ENCODE data around the gene THOC6.
"Not testable (repeated sequence)": the region's sequence is repeated elsewhere in the genome, so short reads cannot be mapped to it uniquely, and the experiment has no call there.

Gene THOC6

GRCh38 chr16:3071655-3072054 lies 47.8 kb downstream of the THOC6 start:
- ChIA-PET CTCF (interaction anchor here (1.8 kb wide), 1 partner anchor 13 kb away, joined by 4 read pairs; no protein-coding TSS in a partner anchor), POLR2A (ENCODE audit: low non-redundant PET) (no interaction called here)
- DNase-seq (ENCODE audit: low spot score) = no peak
- no peak for TF ChIP-seq CTCF (conservative IDR thresholded peaks at IDR 0.05; ENCODE audit: low read depth)
- no peak overlapping the region for H3K27ac ChIP-seq

DNA sequence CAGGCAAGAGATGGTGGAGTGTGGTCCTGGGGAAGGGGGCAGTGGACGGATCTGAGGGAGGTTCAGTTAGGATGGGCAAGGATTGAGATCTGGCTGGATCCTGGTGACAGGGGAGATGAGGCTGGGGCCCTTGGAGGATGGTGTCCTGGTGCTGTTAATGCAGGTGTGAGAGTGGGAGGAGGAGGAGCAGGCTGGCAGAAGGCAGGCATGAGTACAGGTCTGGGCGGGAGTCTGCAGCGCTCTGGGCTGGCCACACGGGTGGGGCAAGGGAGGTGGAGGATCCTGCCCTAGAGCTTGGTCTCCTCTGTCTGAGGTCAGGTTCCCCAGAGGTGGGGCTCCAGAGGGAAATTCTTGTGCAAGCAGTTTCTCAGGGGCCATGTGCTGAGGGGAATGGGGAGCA lies 48.3 kb downstream of the THOC6 start:
- POLR2A ChIA-PET (ENCODE audit: low non-redundant PET); H3K27ac ChIP-seq; DNase-seq (ENCODE audit: low spot score): not testable (repeated sequence)
- CTCF ChIA-PET = interaction anchor here (1.8 kb wide), 1 partner anchor 14 kb away, joined by 4 read pairs; no protein-coding TSS in a partner anchor

DNA sequence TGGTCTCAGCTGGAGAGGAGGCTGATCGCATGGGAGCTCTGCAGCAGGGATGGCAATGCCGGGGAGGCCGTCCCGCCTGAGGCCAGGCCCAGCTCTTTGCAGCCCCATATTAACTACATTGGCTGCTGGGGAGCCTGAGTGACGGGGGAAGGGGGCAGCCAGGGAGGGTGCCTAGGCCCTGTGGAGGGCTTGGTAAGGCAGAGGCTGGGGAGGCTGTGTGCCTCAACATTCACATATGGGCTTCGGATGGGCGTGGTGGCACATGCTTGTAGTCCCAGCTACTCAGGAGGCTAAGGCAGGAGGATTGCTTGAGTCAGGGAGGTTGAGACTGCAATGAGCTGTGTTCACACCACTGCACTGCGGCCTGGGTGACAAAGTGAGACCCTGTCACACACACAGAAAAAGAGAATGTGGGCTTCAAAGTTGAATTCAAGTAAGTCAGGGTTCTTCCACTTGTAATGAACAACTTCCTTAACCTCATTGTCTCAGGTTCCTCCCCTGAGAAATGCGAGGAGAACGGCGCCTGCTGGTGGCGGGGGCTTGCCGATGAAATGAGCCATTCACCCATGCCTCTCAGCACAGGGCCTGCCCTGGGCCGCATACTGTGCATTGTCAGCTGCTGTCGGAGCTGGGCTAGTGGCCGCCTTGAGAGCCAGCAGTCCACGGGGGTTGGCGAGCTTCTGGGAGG lies 48.9 kb downstream of the THOC6 start:
- POLR2A ChIA-PET (ENCODE audit: low non-redundant PET); DNase-seq (ENCODE audit: low spot score); CTCF ChIA-PET; H3K27ac ChIP-seq: not testable (repeated sequence)

- no peak for TF ChIP-seq CTCF (conservative IDR thresholded peaks at IDR 0.05; ENCODE audit: low read depth)
- POLR2A ChIA-PET (ENCODE audit: low non-redundant PET) = no interaction called here
- no peak overlapping the region for H3K27ac ChIP-seq
- DNase-seq (ENCODE audit: low spot score) = no peak
- CTCF ChIA-PET = no interaction called here
Observed at GRCh38 chr16:3073448-3073847, 49.6 kb downstream of the THOC6 start.

DNA sequence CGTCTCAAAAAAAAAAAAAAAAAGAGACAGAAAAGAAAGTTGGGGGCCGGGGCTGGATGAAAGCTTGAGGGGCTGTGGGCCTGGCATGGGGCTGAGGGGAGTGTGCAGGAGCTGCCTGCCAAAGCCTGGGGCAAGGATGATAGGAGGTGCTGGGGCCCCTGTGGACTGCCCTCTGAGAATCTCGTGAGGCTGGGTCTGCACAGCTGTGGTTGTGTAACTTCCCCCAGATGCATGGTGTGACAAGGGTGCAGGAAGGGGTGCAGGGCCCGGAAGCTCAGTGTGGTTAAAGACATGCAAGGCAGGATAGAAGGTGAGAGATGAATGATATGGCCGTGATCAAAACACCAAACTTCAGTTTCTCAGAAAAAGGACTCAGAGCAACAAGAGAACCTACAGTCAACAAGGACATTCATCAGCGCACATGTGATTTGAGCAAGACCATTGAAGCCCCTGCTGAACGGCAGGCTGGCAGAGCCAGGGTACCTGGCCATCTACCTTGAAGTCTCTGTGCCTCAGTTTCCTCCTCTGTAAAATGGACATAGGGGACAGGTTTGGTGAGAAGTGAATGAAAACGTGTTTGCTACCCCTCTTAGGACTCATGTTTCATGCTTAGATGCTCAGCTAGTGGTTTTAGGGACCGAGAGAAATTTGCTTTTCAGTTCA lies 51.2 kb downstream of the THOC6 start:
- ChIA-PET POLR2A (ENCODE audit: low non-redundant PET) (no interaction called here), CTCF (interaction anchor here (0.6 kb wide), 2 partner anchors 53 to 630 kb away, joined by 3 to 4 read pairs; no protein-coding TSS in a partner anchor)
- H3K27ac ChIP-seq = no peak overlapping the region
- no peak for TF ChIP-seq CTCF (conservative IDR thresholded peaks at IDR 0.05; ENCODE audit: low read depth)
- no peak for DNase-seq (ENCODE audit: low spot score)

DNA sequence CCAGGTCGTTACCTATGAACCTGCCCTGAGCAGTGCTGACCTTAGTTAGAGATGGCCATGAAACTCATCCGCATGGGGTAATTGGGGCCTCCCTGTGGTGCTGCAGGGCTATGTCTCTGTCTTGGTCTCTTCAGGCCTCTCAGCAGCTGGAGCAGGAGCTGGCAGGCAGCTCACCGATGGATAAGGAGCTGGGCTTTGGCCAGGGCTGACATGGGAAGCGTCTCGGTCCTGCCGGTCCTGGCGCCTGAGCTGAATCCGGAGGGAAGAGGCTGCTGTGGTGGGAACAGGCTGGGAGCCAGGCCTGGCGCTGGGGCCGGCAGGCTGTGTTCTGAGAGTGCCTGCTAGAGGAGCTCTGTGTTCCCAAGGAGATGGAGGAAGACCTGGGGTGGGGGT lies 51.7 kb downstream of the THOC6 start:
- ChIA-PET CTCF (interaction anchor here (0.5 to 0.6 kb wide), 2 partner anchors 48 to 629 kb away, joined by 3 to 4 read pairs; no protein-coding TSS in a partner anchor), POLR2A (ENCODE audit: low non-redundant PET) (no interaction called here)
- DNase-seq (ENCODE audit: low spot score) = no peak
- no peak overlapping the region for H3K27ac ChIP-seq
- no peak for TF ChIP-seq CTCF (conservative IDR thresholded peaks at IDR 0.05; ENCODE audit: low read depth)

DNA sequence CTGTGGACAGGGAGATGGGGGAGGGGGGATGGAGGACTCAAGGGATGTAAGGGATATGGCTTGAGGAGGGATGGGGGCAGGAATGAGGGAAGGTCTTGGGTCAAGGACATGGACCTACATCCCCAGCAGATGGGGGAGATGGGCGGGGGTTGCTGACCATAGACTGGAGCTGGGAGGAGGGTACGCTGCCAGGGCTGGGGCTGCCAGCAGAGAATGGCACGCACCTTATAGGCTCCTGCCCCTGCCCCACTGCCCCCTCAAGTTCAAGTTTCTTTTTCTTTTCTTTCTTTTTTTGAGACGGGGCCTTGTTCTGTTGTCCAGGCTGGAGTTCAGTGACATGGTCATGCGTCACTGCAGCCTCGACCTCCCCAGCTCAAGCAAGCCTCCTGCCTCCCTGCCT lies 52.1 kb downstream of the THOC6 start:
- DNase-seq (ENCODE audit: low spot score); H3K27ac ChIP-seq; POLR2A ChIA-PET (ENCODE audit: low non-redundant PET): not testable (repeated sequence)
- CTCF ChIA-PET = interaction anchor here (0.5 kb wide), 1 partner anchor 48 kb away, joined by 3 read pairs; no protein-coding TSS in a partner anchor

DNA sequence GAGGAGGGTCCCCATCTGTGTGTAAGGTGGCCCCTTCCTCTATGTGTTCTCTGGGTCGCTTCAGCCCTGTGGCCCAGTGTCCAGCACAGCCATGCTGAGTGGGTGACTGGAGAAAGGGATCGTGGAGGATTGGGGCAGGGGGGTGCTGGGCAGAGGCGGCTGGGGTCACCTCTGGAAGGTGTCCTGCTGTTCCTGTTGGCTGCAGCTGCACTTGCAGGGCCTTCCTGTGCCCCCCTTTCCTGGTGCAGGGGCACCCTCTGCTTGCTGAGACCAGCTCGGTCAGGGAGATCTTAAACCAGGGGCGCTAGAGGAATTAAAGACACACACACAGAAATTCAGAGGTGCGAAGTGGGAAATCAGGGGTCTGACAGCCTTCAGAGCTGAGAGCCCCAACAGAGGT lies 52.7 kb downstream of the THOC6 start:
- DNase-seq (ENCODE audit: low spot score) = no peak
- H3K27ac ChIP-seq = no peak overlapping the region
- POLR2A ChIA-PET (ENCODE audit: low non-redundant PET) = no interaction called here
- CTCF ChIA-PET = no interaction called here
- TF ChIP-seq CTCF (conservative IDR thresholded peaks at IDR 0.05; ENCODE audit: low read depth) = no peak

Data from RWPE1 (cell line).